ENCODE measurements around the gene RAB5B. TPM values are rescaled to one million over a fixed set of nuclear protein-coding genes. Genes with fewer than 3 reads are reported as not detected.

RAB5B gene
- total and polyA plus RNA-seq, 2 experiments from 2014 or later = 87.9 to 154 TPM

DNA sequence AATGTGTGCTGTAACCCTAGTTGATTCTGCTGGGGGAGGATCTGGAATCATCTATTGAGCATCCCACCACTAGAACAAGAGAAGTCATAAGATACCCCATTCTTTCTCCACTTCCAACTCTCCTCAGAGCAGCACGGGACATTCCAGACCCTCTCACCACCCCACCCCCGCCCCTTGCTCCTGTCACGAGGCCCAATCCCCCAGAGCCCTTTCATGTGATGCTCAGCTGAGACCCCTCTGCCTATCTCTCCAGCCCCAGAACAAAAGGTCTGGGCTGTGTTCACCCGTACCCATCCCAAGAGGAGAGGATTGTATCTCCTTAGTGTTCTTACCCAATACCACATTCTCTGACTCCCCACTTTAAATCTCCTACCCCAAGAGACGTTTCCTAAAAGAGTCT, 8.6 kb upstream of the RAB5B start:
- TF ChIP-seq, protein P1, sequence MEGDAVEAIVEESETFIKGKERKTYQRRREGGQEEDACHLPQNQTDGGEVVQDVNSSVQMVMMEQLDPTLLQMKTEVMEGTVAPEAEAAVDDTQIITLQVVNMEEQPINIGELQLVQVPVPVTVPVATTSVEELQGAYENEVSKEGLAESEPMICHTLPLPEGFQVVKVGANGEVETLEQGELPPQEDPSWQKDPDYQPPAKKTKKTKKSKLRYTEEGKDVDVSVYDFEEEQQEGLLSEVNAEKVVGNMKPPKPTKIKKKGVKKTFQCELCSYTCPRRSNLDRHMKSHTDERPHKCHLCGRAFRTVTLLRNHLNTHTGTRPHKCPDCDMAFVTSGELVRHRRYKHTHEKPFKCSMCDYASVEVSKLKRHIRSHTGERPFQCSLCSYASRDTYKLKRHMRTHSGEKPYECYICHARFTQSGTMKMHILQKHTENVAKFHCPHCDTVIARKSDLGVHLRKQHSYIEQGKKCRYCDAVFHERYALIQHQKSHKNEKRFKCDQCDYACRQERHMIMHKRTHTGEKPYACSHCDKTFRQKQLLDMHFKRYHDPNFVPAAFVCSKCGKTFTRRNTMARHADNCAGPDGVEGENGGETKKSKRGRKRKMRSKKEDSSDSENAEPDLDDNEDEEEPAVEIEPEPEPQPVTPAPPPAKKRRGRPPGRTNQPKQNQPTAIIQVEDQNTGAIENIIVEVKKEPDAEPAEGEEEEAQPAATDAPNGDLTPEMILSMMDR (IDR thresholded peaks at IDR 0.05; ENCODE audit: low read depth, low read length) = no peak
- H3K36me3 ChIP-seq = no peaks in the 10 kb centered on the region
- H3K4me1 ChIP-seq (ENCODE audit: low read depth) = peaks cover 12% of the 10 kb centered on the region
- H3K9me3 ChIP-seq (ENCODE audit: low read depth) = no peaks in the 10 kb centered on the region
- no peaks in the 10 kb centered on the region for H3K27me3 ChIP-seq
- H3K27ac ChIP-seq = peak overlapping the region; percentile 74
- DNase-seq (ENCODE audit: low read depth in 1 of 2, low spot score in 1 of 2) = no peak
- H3K4me3 ChIP-seq = no peak overlapping the region

DNA sequence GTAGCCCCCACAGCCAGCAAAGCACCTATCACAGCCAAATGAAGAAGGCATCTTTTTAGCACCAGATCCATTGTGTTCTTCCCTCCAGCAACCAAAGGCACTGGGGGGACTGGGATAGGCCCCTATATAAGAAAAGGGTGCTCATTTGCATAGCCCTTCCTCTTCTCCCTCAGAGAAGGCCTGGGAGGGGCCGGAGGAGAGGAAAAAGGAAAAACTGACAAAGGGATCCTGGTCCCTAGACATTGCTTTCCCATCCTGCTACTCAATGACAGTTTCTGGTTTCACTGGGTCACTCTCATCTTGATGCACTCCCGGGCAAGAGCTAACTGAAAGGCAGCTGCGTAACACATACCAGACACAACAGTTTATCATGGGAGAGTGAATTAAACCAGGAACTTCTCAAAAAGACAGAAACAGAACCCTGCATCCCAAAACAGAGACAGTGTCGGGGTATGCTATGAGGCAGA, 7.9 kb upstream of the RAB5B start, which contains the start of gene PMEL:
Gene PMEL, minus strand, starts transcription at position 102 of the 467 bp plus-strand sequence. Its CDS starts 31 bp downstream, at position 71.
- Histone ChIP-seq H3K36me3 (no peaks in the 10 kb centered on the region), H3K9me3 (ENCODE audit: low read depth) (no peaks in the 10 kb centered on the region), H3K27ac (peak within 1 kb of the TSS; percentile 74), H3K4me3 (peak within 1 kb of the TSS; percentile 67), H3K4me1 (ENCODE audit: low read depth) (peaks cover 11% of the 10 kb centered on the region), H3K27me3 (no peaks in the 10 kb centered on the region)
- TF ChIP-seq, protein P1 (IDR thresholded peaks at IDR 0.05; ENCODE audit: low read depth, low read length) = no peak
- DNase-seq (ENCODE audit: low read depth in 1 of 2, low spot score in 1 of 2) = peak in 1 of 2 donors; percentile 11

DNA sequence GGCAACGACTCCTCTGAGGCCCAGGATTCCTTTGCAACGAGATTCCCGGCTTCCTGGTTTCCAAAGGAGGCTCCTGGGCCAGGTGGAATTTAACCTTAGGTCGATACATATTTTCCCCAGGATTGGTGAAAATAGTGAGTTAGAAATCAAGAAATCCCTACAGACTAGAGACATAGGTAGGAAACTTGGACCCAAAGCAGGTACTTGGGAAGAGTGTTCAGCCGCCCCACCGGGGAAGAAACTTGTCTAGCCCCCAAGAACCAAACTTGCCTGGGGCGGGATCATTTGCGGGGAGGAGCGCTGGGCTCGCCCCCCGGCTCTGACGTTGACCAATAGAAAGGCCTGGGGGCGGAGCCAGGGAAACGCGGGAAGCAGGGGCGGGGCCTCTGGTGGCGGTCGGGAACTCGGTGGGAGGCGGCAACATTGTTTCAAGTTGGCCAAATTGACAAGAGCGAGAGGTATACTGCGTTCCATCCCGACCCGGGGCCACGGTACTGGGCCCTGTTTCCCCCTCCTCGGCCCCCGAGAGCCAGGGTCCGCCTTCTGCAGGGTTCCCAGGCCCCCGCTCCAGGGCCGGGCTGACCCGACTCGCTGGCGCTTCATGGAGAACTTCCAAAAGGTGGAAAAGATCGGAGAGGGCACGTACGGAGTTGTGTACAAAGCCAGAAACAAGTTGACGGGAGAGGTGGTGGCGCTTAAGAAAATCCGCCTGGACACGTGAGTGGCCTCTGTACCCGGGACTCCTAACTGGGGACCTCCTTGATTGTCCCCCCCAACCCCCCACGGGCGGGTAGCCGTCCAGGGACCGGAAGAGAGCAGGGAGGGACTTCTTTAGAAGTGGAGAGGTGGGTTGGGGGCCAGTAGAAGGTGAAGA, 7.2 kb upstream of the RAB5B start, which contains the start of gene CDK2:
Gene CDK2, plus strand, starts transcription at position 423 of the 874 bp plus-strand sequence. Its CDS starts 179 bp downstream, at position 602.
- peaks cover 11% of the 10 kb centered on the region for H3K4me1 ChIP-seq (ENCODE audit: low read depth)
- peak within 1 kb of the TSS; percentile 74 for H3K27ac ChIP-seq
- H3K9me3 ChIP-seq (ENCODE audit: low read depth) = no peaks in the 10 kb centered on the region
- no peaks in the 10 kb centered on the region for H3K36me3 ChIP-seq
- peak; percentile 81 to 95 for DNase-seq (ENCODE audit: low read depth in 1 of 2, low spot score in 1 of 2)
- H3K4me3 ChIP-seq = peak within 1 kb of the TSS; percentile 67
- TF ChIP-seq, protein P1 (IDR thresholded peaks at IDR 0.05; ENCODE audit: low read depth, low read length) = no peak
- no peaks in the 10 kb centered on the region for H3K27me3 ChIP-seq

DNA sequence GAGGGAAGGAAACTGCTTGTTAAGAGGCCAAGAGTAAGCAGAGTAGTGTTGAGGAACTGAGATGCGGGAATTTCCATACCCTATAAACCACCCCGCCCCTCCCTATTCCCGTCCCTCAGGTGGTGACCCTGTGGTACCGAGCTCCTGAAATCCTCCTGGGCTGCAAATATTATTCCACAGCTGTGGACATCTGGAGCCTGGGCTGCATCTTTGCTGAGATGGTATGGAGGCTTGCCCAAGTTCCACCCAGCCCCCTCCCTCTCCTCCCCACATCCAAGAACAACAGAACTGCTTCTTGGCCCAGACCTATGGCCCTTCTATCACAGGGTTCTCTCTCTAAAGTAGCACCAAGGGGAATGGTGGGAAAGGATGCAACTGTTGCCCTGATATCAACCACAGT, 4.5 kb upstream of the RAB5B start:
- Histone ChIP-seq H3K36me3 (no peaks in the 10 kb centered on the region), H3K27me3 (no peaks in the 10 kb centered on the region), H3K9me3 (ENCODE audit: low read depth) (no peaks in the 10 kb centered on the region), H3K27ac (no peak overlapping the region), H3K4me1 (ENCODE audit: low read depth) (peaks cover 11% of the 10 kb centered on the region), H3K4me3 (no peak overlapping the region)
- TF ChIP-seq, protein P1 (IDR thresholded peaks at IDR 0.05; ENCODE audit: low read depth, low read length) = no peak
- DNase-seq (ENCODE audit: low read depth in 1 of 2, low spot score in 1 of 2) = no peak

DNA sequence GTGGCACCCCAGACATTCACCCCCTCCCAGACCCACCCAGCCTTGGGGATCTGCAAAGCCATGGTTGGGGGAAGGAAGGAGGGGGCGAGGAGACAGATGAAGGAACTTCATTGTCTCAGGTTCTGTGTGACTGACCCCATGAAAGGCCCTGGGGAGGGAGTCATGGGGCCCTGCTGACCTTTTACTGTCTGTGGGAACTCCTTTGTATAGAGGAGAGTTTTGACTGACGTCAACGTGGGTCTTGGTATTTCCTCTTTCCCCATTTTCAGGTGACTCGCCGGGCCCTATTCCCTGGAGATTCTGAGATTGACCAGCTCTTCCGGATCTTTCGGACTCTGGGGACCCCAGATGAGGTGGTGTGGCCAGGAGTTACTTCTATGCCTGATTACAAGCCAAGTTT, 3.1 kb upstream of the RAB5B start:
- H3K27ac ChIP-seq = no peak overlapping the region
- H3K4me3 ChIP-seq = no peak overlapping the region
- TF ChIP-seq, protein P1 (IDR thresholded peaks at IDR 0.05; ENCODE audit: low read depth, low read length) = no peak
- peak in 1 of 2 donors; percentile 48 for DNase-seq (ENCODE audit: low read depth in 1 of 2, low spot score in 1 of 2)
- H3K9me3 ChIP-seq (ENCODE audit: low read depth) = no peaks in the 10 kb centered on the region
- H3K4me1 ChIP-seq (ENCODE audit: low read depth) = peaks cover 11% of the 10 kb centered on the region
- H3K36me3 ChIP-seq = no peaks in the 10 kb centered on the region
- no peaks in the 10 kb centered on the region for H3K27me3 ChIP-seq
